ENCODE results near the gene CD82. TPM values are rescaled to one million over a fixed set of nuclear protein-coding genes. Genes with fewer than 3 reads are reported as not detected.

The CD82 gene
- total and polyA plus RNA-seq, 7 donors, result 13.3 to 162 (median 25.9) TPM

GRCh38 chr11:44571871-44572270, 6.4 kb downstream of the CD82 start:
- no peaks in the 10 kb centered on the region for H3K9me3 ChIP-seq
- DNase-seq (no peak), ATAC-seq (no peak)
- 55 to 63% (median 62%) methylated on average over 2 of the region's 2 CpGs for WGBS, 3 donors
- no peaks in the 10 kb centered on the region for H3K27me3 ChIP-seq (ENCODE audit: insufficient read depth in 3 of 3, low read length in 2 of 3)
- peaks cover 46% of the 10 kb centered on the region for H3K4me1 ChIP-seq
- H3K27ac ChIP-seq, result no peak overlapping the region
- no peaks in the 10 kb centered on the region for H3K36me3 ChIP-seq (ENCODE audit: insufficient read depth in 1 of 2, low read depth in 1 of 2)
- intact Hi-C loops (cut with DNase I), result no loop called here
- H3K4me3 ChIP-seq, result no peak overlapping the region
- no peak for TF ChIP-seq CTCF (IDR thresholded peaks at IDR 0.05)

- no peak overlapping the region for H3K4me3 ChIP-seq
- no peak overlapping the region for H3K27ac ChIP-seq
- H3K4me1 ChIP-seq, result peaks cover 47% of the 10 kb centered on the region
- intact Hi-C loops (cut with DNase I), result no loop called here
- no peaks in the 10 kb centered on the region for H3K9me3 ChIP-seq
- ATAC-seq (no peak), DNase-seq (no peak)
- no peaks in the 10 kb centered on the region for H3K27me3 ChIP-seq (ENCODE audit: insufficient read depth in 3 of 3, low read length in 2 of 3)
- 89 to 90% (median 89%) methylated on average over 7 of the region's 7 CpGs for WGBS, 3 donors
- no peak for TF ChIP-seq CTCF (IDR thresholded peaks at IDR 0.05)
- H3K36me3 ChIP-seq (ENCODE audit: insufficient read depth in 1 of 2, low read depth in 1 of 2), result no peaks in the 10 kb centered on the region
These were observed 7.0 kb downstream of the CD82 start for GRCh38 chr11:44572436-44572835.

GRCh38 chr11:44572884-44573283, 7.4 kb downstream of the CD82 start:
- no peak for ATAC-seq
- WGBS, 3 donors, result 88 to 90% (median 90%) methylated on average over 16 of the region's 16 CpGs
- no peaks in the 10 kb centered on the region for H3K36me3 ChIP-seq (ENCODE audit: insufficient read depth in 1 of 2, low read depth in 1 of 2)
- peaks cover 51% of the 10 kb centered on the region for H3K4me1 ChIP-seq
- no peak overlapping the region for H3K27ac ChIP-seq
- intact Hi-C loops (cut with DNase I), result no loop called here
- TF ChIP-seq CTCF (IDR thresholded peaks at IDR 0.05), result no peak
- H3K27me3 ChIP-seq (ENCODE audit: insufficient read depth in 3 of 3, low read length in 2 of 3), result no peaks in the 10 kb centered on the region
- no peak overlapping the region for H3K4me3 ChIP-seq
- DNase-seq, result no peak
- H3K9me3 ChIP-seq, result no peaks in the 10 kb centered on the region

- DNase-seq (no peak), ATAC-seq (no peak)
- Histone ChIP-seq H3K4me1 (peaks cover 50% of the 10 kb centered on the region), H3K27me3 (ENCODE audit: insufficient read depth in 3 of 3, low read length in 2 of 3) (no peaks in the 10 kb centered on the region), H3K36me3 (ENCODE audit: insufficient read depth in 1 of 2, low read depth in 1 of 2) (no peaks in the 10 kb centered on the region), H3K4me3 (no peak overlapping the region), H3K27ac (no peak overlapping the region), H3K9me3 (no peaks in the 10 kb centered on the region)
- intact Hi-C loops (cut with DNase I), result no loop called here
- TF ChIP-seq CTCF (IDR thresholded peaks at IDR 0.05), result no peak
- 77 to 90% (median 80%) methylated on average over 3 of the region's 3 CpGs for WGBS, 3 donors
These were observed 7.9 kb downstream of the CD82 start for GRCh38 chr11:44573333-44573732.

GRCh38 chr11:44574610-44575287, 9.3 kb downstream of the CD82 start:
- Histone ChIP-seq H3K9me3 (no peaks in the 10 kb centered on the region), H3K4me3 (no peak overlapping the region), H3K27ac (no peak overlapping the region), H3K36me3 (ENCODE audit: insufficient read depth in 1 of 2, low read depth in 1 of 2) (no peaks in the 10 kb centered on the region), H3K4me1 (peaks cover 37% of the 10 kb centered on the region), H3K27me3 (ENCODE audit: insufficient read depth in 3 of 3, low read length in 2 of 3) (no peaks in the 10 kb centered on the region)
- DNase-seq, result no peak
- no peak for TF ChIP-seq CTCF (IDR thresholded peaks at IDR 0.05)
- intact Hi-C loops (cut with DNase I), result no loop called here
- peak in 3 of 4 donors; percentile 42 to 65 (median 44) for ATAC-seq
- WGBS, 3 donors, result 85 to 88% (median 86%) methylated on average over 5 of the region's 5 CpGs

Measured in psoas muscle (tissue), 8 donors.